Stimulated activated CD4-positive, alpha-beta T cell treated with anti-CD3 and anti-CD28 coated beads, TNF-alpha, amount 100 ng/mL, for 48 hours (primary cell): ENCODE results near the gene DCST1.

Experiments
- DNase-seq, 3 donors: peaks; one replicate each; pipeline ENCODE4 v3.0.0-alpha.2; 2020; ENCODE audit warnings: low read depth in 3 of 3

Gene DCST1

GRCh38 chr1:155073377-155074242 lies 40.0 kb downstream of the DCST1 start:
- DNase-seq, result no peak

- no peak for DNase-seq
Observed at GRCh38 chr1:155075535-155075934, 41.9 kb downstream of the DCST1 start.

GRCh38 chr1:155076371-155076770 lies 42.7 kb downstream of the DCST1 start:
- no peak for DNase-seq

- DNase-seq, result no peak
Observed at GRCh38 chr1:155077346-155077745, 43.7 kb downstream of the DCST1 start.

- no peak for DNase-seq
Observed at GRCh38 chr1:155077758-155078445, 44.3 kb downstream of the DCST1 start.

GRCh38 chr1:155078469-155079209 lies 45.0 kb downstream of the DCST1 start, which contains the start of gene EFNA3:
Gene EFNA3 (plus strand): TSS chr1:155078837. CDS start chr1:155078942, 105 bp downstream.
- DNase-seq, result peak in 1 of 3 donors; percentile 63

- DNase-seq, result no peak
Observed at GRCh38 chr1:155079210-155079486, 45.5 kb downstream of the DCST1 start.

- no peak for DNase-seq
Observed at GRCh38 chr1:155079487-155080311, 46.1 kb downstream of the DCST1 start.

GRCh38 chr1:155080312-155081228 lies 46.9 kb downstream of the DCST1 start:
- no peak for DNase-seq

GRCh38 chr1:155081472-155082300 lies 48.1 kb downstream of the DCST1 start:
- DNase-seq, result no peak

GRCh38 chr1:155082301-155083051 lies 48.9 kb downstream of the DCST1 start:
- no peak for DNase-seq

- no peak for DNase-seq
Observed at GRCh38 chr1:155083052-155083541, 49.5 kb downstream of the DCST1 start.

- no peak for DNase-seq
Observed at GRCh38 chr1:155083865-155084721, 50.5 kb downstream of the DCST1 start.

GRCh38 chr1:155084722-155085503 lies 51.3 kb downstream of the DCST1 start:
- peak; percentile 83 to 94 (median 84) for DNase-seq

- peak; percentile 50 to 82 (median 77) for DNase-seq
Observed at GRCh38 chr1:155085504-155086127, 52.0 kb downstream of the DCST1 start.

- DNase-seq, result peak; percentile 68 to 70 (median 69)
Observed at GRCh38 chr1:155086128-155086741, 52.6 kb downstream of the DCST1 start.
